GM18909 (cell line): Measurements from ENCODE around the gene SLC22A7.

Experiments used
- ATAC-seq: cut with Tn5 transposase; IDR thresholded peaks from one replicate; pipeline ENCODE4 v1.9.1; 2021; ENCODE audit warnings: mild to moderate bottlenecking; ENCODE audit not compliant: unreplicated experiment, poor library complexity

SLC22A7 gene

GRCh38 chr6:43264599-43265145 is 33.4 kb upstream of the SLC22A7 start:
- ATAC-seq, result no peak

DNA sequence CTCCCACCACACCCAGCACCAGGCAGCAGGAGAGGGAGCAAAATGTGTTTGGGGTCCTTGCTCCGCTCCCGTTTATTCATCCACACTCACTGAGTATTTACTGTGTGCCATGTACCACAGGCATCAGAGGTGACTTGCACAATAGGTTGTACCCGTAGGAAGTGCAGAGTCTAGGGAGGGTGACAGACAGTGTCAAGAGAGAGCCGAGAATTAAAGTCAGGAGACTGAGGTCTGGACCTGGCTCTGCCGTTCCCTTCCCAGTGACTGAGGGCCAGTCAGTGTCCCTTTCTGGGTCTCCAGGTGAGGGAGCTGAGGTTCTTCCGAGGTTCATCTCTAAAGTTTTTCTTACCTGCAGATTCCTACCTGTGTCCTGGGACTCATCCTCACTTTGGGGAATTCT is 32.5 kb upstream of the SLC22A7 start:
- no peak for ATAC-seq

DNA sequence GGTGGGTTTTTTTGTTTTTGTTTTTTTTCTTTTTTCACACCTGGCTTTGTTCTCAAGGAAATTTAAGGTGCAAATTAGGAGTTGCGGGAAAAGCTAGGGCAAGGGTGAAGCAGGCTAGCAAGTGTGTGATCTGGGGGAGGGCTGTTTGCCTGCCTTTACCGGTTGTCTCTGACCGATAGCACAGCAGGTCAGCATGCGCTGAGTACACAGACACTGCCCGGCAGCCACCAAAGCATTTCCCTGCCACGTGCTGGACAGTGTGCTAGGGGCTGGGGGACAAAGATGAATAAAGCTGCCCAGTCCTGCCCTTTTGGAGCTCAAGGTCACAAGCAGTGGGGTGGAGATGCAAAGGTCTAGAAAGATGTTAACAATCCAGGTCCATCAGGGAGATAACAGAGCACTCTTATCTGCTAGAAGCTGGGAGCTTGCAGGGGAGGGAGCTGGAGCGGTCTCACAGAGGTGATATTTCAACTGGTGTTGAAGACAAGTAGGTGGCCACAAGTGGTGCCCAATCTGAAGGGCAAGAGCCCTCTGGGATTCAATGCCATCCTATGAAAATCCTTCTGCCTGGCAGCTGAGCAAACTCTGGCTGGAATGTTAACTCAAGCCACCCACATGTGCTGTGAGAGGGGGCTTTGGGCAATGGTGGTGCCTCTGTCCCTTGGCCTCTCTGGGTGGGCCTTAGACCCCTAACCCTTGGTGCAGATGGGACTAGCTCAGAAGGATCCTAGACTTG is 30.3 kb upstream of the SLC22A7 start:
- ATAC-seq, result no peak

DNA sequence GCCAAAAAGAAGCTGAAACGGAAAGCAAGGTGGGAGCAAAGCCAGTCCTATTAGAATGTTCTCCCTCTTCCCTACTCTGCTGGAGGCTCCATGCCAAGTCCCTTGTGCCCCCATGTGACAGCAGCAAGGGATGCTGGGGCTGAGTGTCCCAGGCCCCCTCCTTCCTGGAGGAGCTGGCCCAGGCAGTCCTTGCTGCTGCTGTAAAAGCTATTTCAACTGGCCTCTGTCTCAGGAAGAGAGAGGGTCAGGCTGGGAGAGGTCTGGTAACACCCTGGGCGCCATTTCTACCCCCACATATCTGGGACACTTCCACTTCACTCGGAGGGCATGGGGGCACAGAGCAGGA is 29.7 kb upstream of the SLC22A7 start:
- no peak for ATAC-seq

DNA sequence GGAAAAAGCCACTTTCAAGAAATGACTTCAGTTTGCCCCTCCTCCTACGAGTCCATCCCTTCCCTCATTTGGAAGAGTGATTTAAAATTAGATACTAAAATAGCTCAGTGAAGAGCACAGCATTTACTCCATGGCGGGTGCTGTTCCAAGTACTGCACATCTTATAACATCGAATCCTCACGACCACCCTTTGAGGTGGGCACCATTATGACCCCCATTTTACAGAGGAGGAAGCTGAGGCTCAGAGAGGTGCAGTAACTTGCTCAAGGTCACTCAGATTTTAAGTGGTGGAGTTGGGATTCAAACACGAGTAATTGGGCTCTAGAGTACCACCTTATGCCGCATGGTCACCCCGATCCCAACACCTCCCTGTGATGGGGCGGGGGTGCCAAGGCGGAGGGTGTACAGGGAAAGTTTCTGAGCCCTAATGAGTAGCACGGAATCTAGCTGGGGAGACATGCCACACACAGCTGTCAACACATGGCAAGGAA is 29.2 kb upstream of the SLC22A7 start:
- no peak for ATAC-seq

- no peak for ATAC-seq
Measured at GRCh38 chr6:43269273-43270007, 28.6 kb upstream of the SLC22A7 start.

GRCh38 chr6:43271103-43271815 is 26.8 kb upstream of the SLC22A7 start:
- no peak for ATAC-seq

DNA sequence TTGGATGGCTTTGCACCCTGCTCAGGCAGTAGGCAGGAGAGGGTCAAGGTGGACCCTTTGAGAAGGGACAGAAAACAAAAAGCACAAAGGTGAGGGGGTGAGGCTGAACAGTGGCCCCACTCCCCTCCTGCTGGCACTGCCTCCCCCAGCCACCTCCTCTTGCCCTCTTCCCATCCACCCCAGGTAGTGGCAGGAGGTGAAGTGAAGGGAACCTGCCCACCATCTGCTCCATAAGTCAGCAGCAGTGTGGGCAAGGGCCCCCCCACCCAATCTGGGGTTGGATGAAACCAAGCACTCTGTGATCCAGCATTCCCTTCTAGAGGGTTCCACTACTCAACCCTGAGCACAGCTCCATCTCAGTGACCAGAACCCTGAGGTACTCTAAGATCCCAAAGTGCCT is 26.1 kb upstream of the SLC22A7 start:
- ATAC-seq, result no peak

- ATAC-seq, result no peak
Measured at GRCh38 chr6:43273707-43274106, 24.4 kb upstream of the SLC22A7 start.

DNA sequence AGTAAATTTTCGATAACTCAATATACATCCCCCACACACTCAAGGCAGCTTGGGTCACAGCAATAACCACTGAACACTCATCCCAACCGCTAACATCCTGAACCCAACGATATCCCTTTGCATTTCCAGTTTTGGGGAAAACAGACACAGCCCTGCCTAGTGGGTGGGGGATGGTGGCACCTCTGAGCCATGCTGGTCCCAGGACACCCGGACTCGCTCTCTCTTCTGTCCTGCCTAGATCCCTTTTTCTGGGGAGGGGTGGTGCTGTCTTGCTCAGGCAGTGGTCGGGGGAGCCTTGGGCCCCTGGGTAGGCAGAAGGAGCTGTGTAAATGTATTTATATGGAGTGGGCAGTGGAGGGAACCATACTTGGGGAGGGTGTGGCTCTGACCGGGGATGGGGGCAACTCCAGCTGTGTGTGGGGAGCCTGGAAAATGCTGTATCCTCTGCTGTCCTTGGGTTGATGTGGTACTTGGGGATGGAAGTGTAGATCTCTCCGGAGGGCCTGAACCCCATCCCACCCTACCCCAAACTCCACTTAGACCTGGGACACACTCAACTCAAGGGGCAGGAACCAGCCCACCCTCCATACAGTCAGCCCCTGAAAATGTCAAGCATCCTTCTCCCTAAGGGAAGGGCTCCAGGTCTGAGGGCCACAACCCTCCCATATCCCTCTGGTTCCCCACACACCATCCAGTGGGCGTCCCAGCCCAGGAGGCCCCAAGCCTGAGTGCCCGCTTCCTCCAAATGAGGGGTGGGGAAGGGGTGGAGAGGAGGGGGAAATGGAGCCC is 23.7 kb upstream of the SLC22A7 start:
- no peak for ATAC-seq

GRCh38 chr6:43274916-43275597 is 23.0 kb upstream of the SLC22A7 start:
- no peak for ATAC-seq

DNA sequence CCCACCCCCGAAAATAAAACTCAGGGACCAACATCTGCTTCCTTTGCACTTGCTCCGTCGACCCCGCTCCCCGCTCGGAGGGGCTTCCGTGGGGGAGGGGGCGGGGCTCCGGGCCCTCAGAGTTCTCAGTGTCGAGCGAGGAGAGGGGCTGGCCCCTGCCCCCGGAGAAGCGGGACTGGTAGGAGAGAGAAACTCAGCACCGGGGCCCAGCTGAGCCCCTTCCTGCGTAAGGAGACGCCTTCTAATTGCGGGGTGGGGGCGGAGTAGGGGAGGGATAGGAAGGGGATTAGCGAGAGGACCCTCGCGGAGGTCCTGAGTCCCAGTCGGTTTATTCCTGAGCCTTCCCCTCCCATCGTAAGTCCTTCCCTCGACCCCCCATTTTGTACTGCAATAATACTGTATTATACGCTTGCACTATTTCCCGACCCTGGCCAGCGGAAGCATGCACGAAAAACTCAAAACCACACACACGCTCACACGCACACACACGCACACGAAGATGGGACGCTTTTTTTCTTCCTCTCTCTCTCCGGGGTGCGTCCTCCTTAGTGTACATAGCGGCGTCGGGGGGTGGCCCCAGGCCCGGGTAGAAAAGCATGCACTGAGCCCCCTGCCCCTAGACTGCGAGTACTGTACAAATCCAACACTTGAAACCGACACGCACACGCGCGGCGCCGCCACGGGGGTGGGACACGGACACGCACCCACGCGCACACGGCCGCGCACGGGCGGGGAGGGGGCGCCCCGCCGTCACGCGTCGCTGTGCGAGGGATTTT is 22.1 kb upstream of the SLC22A7 start:
- no peak for ATAC-seq

DNA sequence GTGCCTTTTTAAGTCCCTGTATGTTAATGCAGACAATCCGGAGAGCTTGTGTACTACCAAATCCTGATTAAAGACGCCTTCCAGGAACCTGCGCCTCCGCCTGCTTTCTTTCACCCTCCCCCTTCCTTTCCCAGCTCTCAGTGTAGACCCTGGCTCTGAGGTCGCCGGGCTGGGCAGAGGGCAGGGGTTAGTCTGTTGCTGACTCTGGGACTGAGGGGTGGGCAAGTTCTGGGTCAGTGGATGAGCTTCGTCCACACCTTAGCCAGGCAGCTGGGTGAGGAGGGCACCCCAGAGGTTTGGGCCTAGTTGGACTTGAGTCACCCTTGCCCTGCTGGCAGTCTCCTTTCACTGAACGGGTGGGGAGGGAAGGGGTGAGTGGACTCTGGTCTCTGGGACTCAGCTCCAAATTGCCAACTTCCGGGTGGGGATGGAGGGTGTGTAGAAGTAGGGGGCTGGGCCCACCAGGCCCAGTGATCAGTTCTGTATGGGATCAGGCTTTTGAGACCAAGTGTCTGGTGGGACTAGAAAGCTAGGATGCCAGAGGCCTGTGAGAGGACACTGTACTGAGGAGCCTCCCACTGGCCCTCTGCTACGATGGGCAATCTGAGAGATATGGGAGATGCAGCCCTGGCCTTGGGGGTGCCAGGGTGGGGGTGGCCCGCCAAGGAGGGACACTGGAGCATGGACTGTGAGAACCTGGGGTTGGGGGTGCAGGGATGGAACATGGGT is 21.3 kb upstream of the SLC22A7 start:
- no peak for ATAC-seq

DNA sequence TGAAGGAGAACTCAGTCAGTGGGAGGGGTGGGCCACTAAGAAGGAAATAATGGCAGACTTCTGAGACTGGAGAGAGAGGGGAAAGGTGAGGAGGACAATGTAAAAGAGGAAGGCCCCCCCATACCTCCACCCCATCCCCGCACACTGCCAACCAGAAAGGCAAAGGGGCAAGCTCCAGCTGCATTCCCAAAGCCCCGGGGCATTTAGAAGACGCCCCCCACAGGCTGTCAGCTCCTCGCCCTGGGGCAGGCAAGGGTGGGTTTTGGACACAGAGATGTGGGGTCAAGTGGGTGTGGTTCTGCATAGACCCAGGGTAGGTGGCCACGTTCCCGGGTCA is 20.8 kb upstream of the SLC22A7 start:
- ATAC-seq, result no peak

GRCh38 chr6:43277643-43278523 is 20.2 kb upstream of the SLC22A7 start:
- no peak for ATAC-seq

GRCh38 chr6:43278524-43279078 is 19.5 kb upstream of the SLC22A7 start:
- no peak for ATAC-seq

- ATAC-seq, result no peak
Measured at GRCh38 chr6:43280234-43280633, 17.8 kb upstream of the SLC22A7 start.
